GM18511 (cell line): ENCODE results near the gene IVD.

Source experiments
- ATAC-seq: cut with Tn5 transposase; IDR thresholded peaks from one replicate; pipeline ENCODE4 v1.9.1; 2021; ENCODE audit warnings: mild to moderate bottlenecking, moderate library complexity; ENCODE audit not compliant: unreplicated experiment

The IVD gene

GRCh38 chr15:40372981-40373380 is 32.6 kb upstream of the IVD start:
- ATAC-seq = no peak

GRCh38 chr15:40377606-40378005 is 28.0 kb upstream of the IVD start:
- no peak for ATAC-seq

DNA sequence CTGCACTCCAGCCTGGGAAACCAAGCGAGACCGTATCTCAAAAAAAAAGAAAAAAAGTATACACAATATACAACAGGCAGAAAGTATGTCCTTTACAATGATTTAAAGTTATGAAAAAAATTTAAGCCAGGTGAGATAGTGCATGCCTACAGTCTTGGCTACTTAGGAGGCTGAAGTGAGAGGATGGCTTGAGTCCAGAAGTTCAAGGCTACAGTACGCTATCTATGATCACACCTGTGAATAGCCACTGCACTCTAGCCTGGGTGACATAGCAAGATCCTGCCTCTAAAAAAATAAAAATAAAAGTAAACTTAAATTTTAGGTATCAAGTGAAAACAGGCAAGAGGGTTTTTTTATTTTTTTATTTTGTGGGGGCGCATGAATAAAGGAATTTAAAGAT is 26.2 kb upstream of the IVD start:
- no peak for ATAC-seq

GRCh38 chr15:40379853-40380252 is 25.7 kb upstream of the IVD start:
- ATAC-seq = no peak

- ATAC-seq = no peak
These were observed 25.0 kb upstream of the IVD start for GRCh38 chr15:40380636-40381035.

DNA sequence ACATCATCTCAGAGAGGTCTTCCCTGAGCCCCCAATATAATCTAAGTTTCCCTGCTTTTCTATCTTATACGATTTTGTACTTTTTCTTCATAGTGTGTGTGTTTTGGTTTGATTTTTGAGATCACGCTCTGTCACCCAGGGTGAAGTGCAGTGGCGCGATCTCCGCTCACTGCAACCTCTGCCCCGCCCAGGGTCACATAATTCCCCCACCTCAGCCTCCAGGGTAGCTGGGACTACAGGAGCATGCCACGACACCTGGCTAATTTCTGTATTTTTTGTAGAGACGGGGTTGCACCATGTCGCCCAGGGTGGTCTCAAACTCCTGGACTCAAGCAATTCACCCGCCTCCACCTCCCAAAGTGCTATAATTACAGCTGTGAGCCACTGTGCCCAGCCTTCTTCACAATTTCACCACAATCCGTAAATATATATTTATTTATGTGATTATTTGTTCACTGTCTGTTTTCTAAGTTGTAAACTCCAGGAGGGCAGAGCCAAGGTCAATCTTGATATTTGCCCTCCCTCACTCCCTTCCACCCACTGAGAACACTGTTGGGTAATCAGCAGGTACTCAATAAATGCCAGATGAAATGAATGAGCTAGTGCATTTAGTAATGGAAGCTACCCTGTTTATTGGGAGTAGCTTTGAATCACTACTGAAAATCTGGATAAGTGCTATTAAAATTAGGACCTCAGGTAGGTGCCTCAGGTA is 23.6 kb upstream of the IVD start:
- no peak for ATAC-seq

- peak; percentile 99 for ATAC-seq
These were observed 22.8 kb upstream of the IVD start, which contains the start of gene KNSTRN for GRCh38 chr15:40382580-40383456. Gene KNSTRN (plus strand): TSS chr15:40382721. CDS start chr15:40382836, 115 bp downstream.

GRCh38 chr15:40386480-40386879 is 19.1 kb upstream of the IVD start:
- no peak for ATAC-seq

DNA sequence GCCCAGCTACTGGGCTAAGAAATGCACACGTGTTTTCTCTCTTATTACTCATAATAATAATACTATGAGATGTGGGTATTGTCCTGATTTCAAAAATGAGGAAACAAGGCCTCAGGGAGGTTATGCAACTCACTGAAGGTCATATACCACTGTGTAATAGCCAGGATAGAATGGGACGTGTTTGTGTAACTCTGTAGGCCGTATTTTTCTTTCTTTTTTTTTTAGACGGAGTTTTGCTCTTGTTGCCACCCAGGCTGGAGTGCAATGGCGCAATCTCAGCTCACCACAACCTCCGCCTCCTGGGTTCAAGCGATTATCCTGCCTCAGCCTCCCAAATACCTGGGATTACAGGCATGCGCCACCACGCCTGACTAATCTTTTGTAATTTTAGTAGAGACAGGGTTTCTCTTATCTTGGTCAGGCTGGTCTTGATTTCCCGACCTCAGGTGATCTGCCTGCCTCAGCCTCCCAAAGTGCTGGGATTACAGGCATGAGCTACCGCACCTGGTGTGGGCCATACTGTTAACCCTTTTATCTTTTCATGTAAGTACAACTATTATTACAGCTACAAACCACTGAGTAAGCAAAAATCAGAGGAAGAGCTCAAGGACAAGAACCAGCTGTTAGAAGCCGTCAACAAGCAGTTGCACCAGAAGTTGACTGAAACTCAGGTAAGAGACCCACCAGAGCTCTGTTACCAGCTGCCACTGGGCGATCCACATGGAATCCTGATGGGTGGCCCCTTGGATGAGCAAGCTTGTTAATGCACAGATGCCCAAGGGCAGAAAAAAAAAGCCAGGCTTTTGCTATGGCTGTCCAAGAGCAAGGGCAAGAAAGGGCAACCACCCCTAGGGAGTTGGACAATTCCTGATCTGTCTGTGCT is 16.4 kb upstream of the IVD start:
- no peak for ATAC-seq

DNA sequence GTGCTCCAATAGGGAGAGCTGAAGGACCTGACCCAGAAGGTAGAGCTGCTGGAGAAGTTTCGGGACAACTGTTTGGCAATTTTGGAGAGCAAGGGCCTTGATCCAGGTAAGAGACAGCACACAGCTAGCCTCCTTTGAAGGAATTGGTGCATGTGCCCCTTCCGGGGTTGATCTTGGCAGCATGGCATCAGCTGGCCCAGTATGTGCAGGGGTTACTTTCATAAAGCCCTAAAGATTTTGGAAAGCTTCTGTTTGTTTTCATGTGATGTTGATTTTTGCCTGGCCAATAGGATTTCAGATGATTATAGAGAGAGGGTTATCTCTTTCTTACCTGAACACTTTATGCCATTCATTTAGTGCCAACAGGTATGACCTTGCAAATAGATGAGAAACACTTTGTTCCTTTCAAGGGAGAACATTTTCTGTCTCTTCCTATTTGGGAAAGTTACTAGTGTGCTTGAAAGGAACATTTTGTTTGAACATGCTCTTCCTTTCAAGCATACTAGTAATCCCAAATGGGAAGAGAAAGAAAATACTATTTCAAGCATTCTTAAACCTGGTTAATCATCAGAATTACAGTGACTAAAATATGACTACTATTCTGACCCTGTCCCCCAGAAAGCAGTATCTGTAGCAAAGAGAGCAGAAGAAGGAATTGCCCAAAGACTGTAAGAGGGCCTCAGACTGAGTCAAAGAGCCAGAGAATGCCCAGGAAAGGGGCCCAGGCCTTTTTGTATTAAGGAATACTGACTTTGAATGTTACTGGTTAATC is 15.6 kb upstream of the IVD start:
- ATAC-seq = no peak

DNA sequence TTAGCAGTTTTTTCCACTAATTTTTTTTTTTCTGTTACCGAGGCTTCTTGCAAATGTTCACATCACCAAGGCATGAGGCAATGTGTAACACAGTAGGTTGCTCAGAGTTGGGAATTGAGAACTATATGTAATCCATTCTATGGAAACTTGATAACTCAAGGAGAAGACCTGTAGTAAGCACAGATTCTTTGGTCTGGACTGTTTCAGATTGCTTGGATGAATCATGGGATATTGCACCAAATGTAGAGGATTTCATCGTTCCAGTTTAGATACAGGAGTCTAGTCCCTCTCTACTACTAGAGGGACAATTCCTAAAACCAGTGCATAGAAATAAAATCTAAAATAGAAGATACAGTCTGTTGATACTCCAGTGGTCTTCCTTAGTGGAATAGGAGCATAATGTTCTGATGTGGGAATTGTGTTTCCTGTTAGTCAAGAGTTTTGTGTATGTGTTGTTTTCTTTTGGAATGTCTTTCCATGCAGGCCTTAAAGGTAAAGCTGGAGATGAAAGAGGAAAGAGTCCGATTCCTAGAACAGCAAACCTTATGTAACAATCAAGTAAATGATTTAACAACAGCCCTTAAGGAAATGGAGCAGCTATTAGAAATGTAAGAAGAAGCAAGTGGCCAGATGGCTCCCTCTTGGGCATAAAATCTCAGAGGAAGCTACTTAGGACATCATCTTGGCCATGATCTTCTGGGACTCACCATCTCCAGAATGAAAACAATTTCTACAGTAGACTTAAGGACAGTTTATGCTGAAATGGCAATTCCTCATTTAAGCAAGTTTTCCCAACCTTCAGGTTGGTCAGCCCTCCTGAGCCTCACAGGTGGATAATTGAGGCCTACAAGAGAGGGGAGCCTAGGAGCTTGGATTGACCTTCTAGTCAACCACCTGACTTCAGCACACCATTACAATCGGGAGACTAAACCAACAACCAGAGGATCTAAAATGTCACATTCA is 12.3 kb upstream of the IVD start:
- ATAC-seq = no peak

- no peak for ATAC-seq
These were observed 7.7 kb upstream of the IVD start for GRCh38 chr15:40397688-40398412.

DNA sequence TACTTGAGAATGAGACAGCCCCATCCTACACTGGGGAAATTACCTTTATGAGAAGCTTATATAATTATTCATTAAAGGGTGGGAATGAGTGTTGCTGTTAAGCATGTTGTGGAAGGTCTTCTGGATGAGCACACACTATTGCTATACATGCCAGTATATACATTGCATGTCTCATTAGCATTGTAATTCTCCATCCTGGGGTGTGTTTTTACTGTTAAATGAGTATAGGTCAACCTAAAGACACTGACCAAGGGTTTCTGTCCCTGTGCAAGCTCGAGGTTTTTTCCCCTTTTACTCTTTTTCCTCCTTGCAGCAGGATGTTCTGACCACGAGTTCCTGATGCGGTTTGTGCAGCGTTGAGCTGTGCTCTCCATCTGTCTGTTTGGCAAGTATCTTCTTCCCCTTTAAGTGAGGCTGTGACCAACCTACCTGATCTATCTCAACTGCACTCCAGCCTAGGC is 7.2 kb upstream of the IVD start:
- ATAC-seq = peak; percentile 94

DNA sequence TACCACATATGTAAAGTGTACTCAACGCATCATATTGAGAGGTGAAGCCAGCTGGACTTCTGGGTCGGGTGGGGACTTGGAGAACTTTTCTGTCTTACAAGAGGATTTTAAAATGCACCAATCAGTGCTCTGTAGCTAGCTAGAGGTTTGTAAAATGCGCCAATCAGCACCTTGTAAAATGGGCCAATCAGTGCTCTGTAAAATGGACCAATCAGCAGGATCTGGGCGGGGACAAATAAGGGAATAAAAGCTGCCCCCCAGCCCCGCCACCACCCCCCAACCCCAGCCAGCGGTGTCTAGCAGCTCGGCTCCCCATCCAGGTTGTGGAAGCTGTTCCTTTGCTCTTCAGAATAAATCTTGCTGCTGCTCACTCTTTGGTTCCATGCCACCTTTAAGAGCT is 6.2 kb upstream of the IVD start:
- no peak for ATAC-seq

DNA sequence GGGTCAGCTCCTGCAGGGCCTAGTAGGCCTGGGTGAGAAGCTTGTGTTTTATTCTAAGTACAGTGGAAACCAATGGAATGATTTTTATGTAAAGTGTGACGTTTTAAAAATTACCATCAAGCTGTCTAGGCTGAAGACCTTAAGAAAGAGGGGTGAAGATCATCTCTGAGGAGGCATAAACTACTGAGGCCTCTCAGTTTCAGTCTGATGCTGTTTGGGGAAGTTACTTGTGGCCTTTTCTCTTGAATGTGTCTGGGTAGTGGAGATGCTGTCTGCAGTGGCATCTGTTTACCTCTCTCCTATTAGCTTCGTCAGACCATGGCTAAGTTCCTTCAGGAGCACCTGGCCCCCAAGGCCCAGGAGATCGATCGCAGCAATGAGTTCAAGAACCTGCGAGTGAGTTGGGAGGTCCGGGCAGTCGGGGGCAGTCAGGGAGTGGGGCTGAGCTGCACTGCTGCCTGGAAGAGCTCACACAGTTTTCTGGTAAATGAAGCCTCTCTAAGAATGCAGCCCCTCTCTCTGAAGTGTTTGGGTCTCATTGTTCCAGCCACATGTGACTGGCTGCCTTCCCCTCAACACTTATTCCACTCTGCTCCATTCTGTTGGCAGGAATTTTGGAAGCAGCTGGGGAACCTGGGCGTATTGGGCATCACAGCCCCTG is 1.9 kb downstream of the IVD start:
- peak; percentile 50 for ATAC-seq

GRCh38 chr15:40409366-40409765 is 3.8 kb downstream of the IVD start:
- no peak for ATAC-seq

DNA sequence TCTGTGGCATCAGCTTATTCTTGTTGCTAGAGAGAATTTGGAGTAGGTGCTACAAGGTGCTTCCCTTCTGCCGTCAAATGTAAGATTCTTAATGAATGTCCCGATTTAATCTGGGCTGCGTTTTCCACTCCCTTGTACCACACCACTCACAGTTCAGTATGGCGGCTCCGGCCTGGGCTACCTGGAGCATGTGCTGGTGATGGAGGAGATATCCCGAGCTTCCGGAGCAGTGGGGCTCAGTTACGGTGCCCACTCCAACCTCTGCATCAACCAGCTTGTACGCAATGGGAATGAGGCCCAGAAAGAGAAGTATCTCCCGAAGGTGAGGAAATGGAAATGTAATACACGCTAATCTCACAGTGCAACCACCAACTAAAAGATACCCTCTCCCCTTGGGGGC is 4.9 kb downstream of the IVD start:
- no peak for ATAC-seq
